SK-N-SH (cell line): ENCODE measurements around the gene GPR85. TPM values are rescaled to one million over a fixed set of nuclear protein-coding genes. Genes with fewer than 3 reads are reported as not detected.
"Not testable (repeated sequence)": the region's sequence is repeated elsewhere in the genome, so short reads cannot be mapped to it uniquely, and the experiment has no call there.

Experiments
- CTCF ChIA-PET: fragments of 300-600, 350-600 bp; formaldehyde crosslinking; extraction: SDS; loops from one replicate; lab custom pipeline; 2021; lab: Yijun Ruan, JAX
- POLR2A ChIA-PET: fragments of 350-600 bp; sonication (Branson Sonifier 250); formaldehyde crosslinking; extraction: SDS; loops from one replicate; lab custom pipeline; 2020; ENCODE audit warnings: antibody characterized with exemption, inconsistent platforms; lab: Yijun Ruan, JAX
- DNase-seq: peaks from one replicate; pipeline ENCODE4 v3.0.0; 2012
- H2AFZ ChIP-seq: fragments of 200-600 bp; sonication (generic); 2 replicates; pipeline ENCODE4 v1.8.1; 2016; ENCODE audit warnings: antibody characterized with exemption, mild to moderate bottlenecking, low read depth
- H3F3A ChIP-seq: fragments of 200-600 bp; sonication (generic); replicated peaks from 2 replicates; pipeline ENCODE3; 2016; ENCODE audit warnings: antibody characterized with exemption, mild to moderate bottlenecking; ENCODE audit not compliant: insufficient read depth
- H3K27ac ChIP-seq, 2 experiments: fragments of 200-500 bp in 1 of 2; fragments of 200-600 bp in 1 of 2; sonication (Bioruptor generic) in 1 of 2; sonication (generic), shearing (Covaris generic) in 1 of 2; 2 replicates each; pipeline versions ENCODE4 v1.5.1 to v1.6.1; 2014 to 2016; ENCODE audit warnings: low read depth in 2 of 2, inconsistent platforms in 1 of 2, low read length in 1 of 2, mild to moderate bottlenecking in 1 of 2, mixed read lengths in 1 of 2
- H3K27me3 ChIP-seq: fragments of 200-600 bp; sonication (generic), shearing (Covaris generic); 2 replicates; pipeline ENCODE4 v1.6.1; 2016; ENCODE audit warnings: mixed run types; ENCODE audit not compliant: insufficient read depth
- H3K36me3 ChIP-seq, 2 experiments: fragments of 200-500 bp in 1 of 2; fragments of 200-600 bp in 1 of 2; sonication (Bioruptor generic) in 1 of 2; sonication (generic) in 1 of 2; replicated peaks in 1 of 2; 2 replicates each; pipeline versions ENCODE3 to v1.5.1; 2014 to 2016; ENCODE audit warnings: low read length in 1 of 2, mild to moderate bottlenecking in 1 of 2; ENCODE audit not compliant: insufficient read depth in 2 of 2, control insufficient read depth in 1 of 2
- H3K4me1 ChIP-seq, 2 experiments: fragments of 200-500 bp in 1 of 2; fragments of 200-600 bp in 1 of 2; sonication (Bioruptor generic) in 1 of 2; sonication (generic), shearing (Covaris generic) in 1 of 2; 2 replicates each; pipeline versions ENCODE4 v1.5.1 to v1.6.1; 2014 to 2016; ENCODE audit warnings: low read depth in 1 of 2, low read length in 1 of 2, mixed run types in 1 of 2; ENCODE audit not compliant: insufficient read depth in 2 of 2, control insufficient read depth in 1 of 2
- H3K4me2 ChIP-seq: fragments of 200-600 bp; sonication (generic), shearing (Covaris generic); 2 replicates; pipeline ENCODE4 v1.6.1; 2017; ENCODE audit warnings: mixed run types
- H3K4me3 ChIP-seq, 2 experiments: fragments of 200-500 bp in 1 of 2; fragments of 200-600 bp in 1 of 2; sonication (Bioruptor generic) in 1 of 2; sonication (generic), shearing (Covaris generic) in 1 of 2; 2 replicates each; pipeline versions ENCODE4 v1.5.1 to v1.8.1; 2014 to 2016; ENCODE audit warnings: low read depth in 2 of 2, inconsistent platforms in 1 of 2, low read length in 1 of 2, mild to moderate bottlenecking in 1 of 2, mixed read lengths in 1 of 2, moderate library complexity in 1 of 2
- H3K79me2 ChIP-seq: fragments of 200-600 bp; sonication (generic); 2 replicates; pipeline ENCODE4 v1.8.1; 2017; ENCODE audit warnings: mild to moderate bottlenecking; ENCODE audit not compliant: insufficient read depth
- H3K9ac ChIP-seq: fragments of 200-600 bp; sonication (generic); 2 replicates; pipeline ENCODE4 v1.6.1; 2017; ENCODE audit warnings: mixed run types
- H3K9me2 ChIP-seq: fragments of 200-600 bp; sonication (generic); 2 replicates; pipeline ENCODE4 v1.6.1; 2017; ENCODE audit warnings: mixed run types
- H3K9me3 ChIP-seq: fragments of 200-600 bp; sonication (generic); 2 replicates; pipeline ENCODE4 v1.6.1; 2017; ENCODE audit warnings: mixed run types, mild to moderate bottlenecking, moderate library complexity
- H4K20me1 ChIP-seq: fragments of 200-600 bp; sonication (generic); 2 replicates; pipeline ENCODE4 v1.6.1; 2017; ENCODE audit warnings: mild to moderate bottlenecking, mixed run types; ENCODE audit not compliant: insufficient read depth
- CHD2 ChIP-seq: fragments of 150-350 bp; IDR thresholded peaks from 2 replicates; pipeline ENCODE4 v1.6.1; 2018; ENCODE audit warnings: low read length; ENCODE audit not compliant: partially characterized antibody
- EZH2phosphoT487 ChIP-seq: fragments of 200-600 bp; sonication (generic); IDR thresholded peaks from 2 replicates; pipeline ENCODE4 v1.6.1; 2017; ENCODE audit warnings: low read depth, mixed run types, mild to moderate bottlenecking, antibody characterized with exemption, moderate library complexity, borderline replicate concordance
- FOSL2 ChIP-seq: IDR thresholded peaks from 2 replicates; pipeline ENCODE4 v1.4.0; 2012; ENCODE audit warnings: low read depth, mild to moderate bottlenecking, moderate library complexity, borderline replicate concordance
- FOXM1 ChIP-seq: IDR thresholded peaks from 2 replicates; pipeline ENCODE4 v1.4.0; 2012; ENCODE audit warnings: low read depth, mild to moderate bottlenecking
- GABPA ChIP-seq: IDR thresholded peaks from 2 replicates; pipeline ENCODE4 v1.4.0; 2012; ENCODE audit warnings: low read depth, mild to moderate bottlenecking
- GATA2 ChIP-seq: sonication (generic); formaldehyde crosslinking; IDR thresholded peaks from 2 replicates; pipeline ENCODE4 v1.5.0; 2020; ENCODE audit warnings: mild to moderate bottlenecking, missing genetic modification reagents
- MEF2A ChIP-seq: IDR thresholded peaks from 2 replicates; pipeline ENCODE4 v1.4.0; 2012; ENCODE audit warnings: low read depth, borderline replicate concordance
- POLR2AphosphoS5 ChIP-seq: IDR thresholded peaks from 2 replicates; pipeline ENCODE4 v1.6.1; 2012; ENCODE audit warnings: low read depth, low read length
- RAD21 ChIP-seq: IDR thresholded peaks from 2 replicates; pipeline ENCODE4 v1.6.1; 2012; ENCODE audit warnings: mild to moderate bottlenecking, low read length
- SIN3A ChIP-seq: IDR thresholded peaks from 2 replicates; pipeline ENCODE4 v1.6.1; 2012; ENCODE audit warnings: low read depth, mild to moderate bottlenecking, low read length, moderate library complexity, borderline replicate concordance
- TCF12 ChIP-seq: IDR thresholded peaks from 2 replicates; pipeline ENCODE4 v1.4.0; 2012
- WGBS: methylation state at CpG from one replicate; pipeline ENCODE4 v1.1.6; 2017; ENCODE audit warnings: low lambda C conversion rate; 5-methylcytosine and 5-hydroxymethylcytosine counted together
- polyA plus RNA-seq, 3 experiments: library from polyadenylated mRNA; depleted of rRNA; stranded (reverse); fragments of >200 nt; gene quantifications; 2 replicates each; pipeline ENCODE4 v1.2.3, GENCODE V29; 2012
- TF ChIP-seq, protein P1 (sequence below): IDR thresholded peaks from 2 replicates; pipeline ENCODE4; 2012
- TF ChIP-seq, protein P2 (sequence below): IDR thresholded peaks from 2 replicates; pipeline ENCODE4 v1.4.0; 2012; ENCODE audit warnings: low read depth

The GPR85 gene
- polyA plus RNA-seq, 1 of the 3 experiments (the other 2 are of a cell fraction) = 2.9 TPM

DNA sequence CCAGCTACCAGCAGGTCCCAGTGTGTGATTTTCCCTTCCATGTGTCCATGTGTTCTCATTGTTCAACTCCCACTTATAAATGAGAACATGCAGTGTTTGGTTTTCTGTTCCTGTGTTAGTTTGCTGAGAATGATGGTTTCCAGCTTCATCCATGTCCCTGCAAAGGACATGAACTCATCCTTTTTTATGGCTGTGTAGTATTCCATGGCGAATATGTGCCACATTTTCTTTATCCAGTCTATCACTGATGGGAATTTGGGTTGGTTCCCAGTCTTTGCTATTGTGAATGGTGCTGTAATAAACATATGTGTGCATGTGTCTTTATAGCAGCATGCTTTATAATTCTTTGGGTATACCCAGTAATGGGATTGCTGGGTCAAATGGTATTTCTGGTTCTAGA, 37.4 kb downstream of the GPR85 start:
- H3K9me2 ChIP-seq, CTCF ChIA-PET, H3K4me2 ChIP-seq, H3K27ac ChIP-seq, H3K36me3 ChIP-seq, H4K20me1 ChIP-seq, H2AFZ ChIP-seq, H3K27me3 ChIP-seq, H3K9ac ChIP-seq, H3K4me3 ChIP-seq, H3F3A ChIP-seq, H3K9me3 ChIP-seq, DNase-seq, H3K79me2 ChIP-seq, POLR2A ChIA-PET, H3K4me1 ChIP-seq: not testable (repeated sequence)
- 35% methylated on average over 1 of the region's 1 CpG for WGBS

DNA sequence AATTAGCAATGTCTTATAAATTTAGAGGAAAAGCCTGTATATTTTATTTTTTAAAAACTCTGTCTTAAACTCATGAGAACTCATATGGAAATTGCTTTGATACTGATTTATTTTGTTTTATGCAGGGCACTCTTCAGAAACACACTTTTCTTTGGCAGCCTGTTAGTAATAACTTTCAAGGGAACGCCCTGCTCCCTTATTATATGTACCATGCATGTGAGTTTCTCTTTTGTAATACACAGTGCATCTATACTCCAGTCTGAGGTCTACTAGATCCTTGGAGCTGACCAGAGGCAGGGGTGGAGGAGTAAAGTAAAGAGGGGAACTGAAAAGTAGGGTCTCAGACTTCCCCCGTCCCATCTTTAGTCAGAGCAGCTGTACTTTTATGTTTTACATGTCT, 40.2 kb downstream of the GPR85 start:
- Histone ChIP-seq H3K27ac (no peak overlapping the region), H3K4me3 (no peak overlapping the region), H3K4me2 (no peak overlapping the region), H2AFZ (no peak overlapping the region), H4K20me1 (no peaks in the 10 kb centered on the region)
- no peak for DNase-seq
- 39% methylated on average over 2 of the region's 2 CpGs for WGBS
- TF ChIP-seq MEF2A (no peak), FOSL2 (no peak), CHD2 (no peak), POLR2AphosphoS5 (no peak), FOXM1 (no peak), GABPA (no peak), SIN3A (no peak), RAD21 (no peak), GATA2 (CRISPR knock-in tag) (no peak)
- TF ChIP-seq, protein P1, sequence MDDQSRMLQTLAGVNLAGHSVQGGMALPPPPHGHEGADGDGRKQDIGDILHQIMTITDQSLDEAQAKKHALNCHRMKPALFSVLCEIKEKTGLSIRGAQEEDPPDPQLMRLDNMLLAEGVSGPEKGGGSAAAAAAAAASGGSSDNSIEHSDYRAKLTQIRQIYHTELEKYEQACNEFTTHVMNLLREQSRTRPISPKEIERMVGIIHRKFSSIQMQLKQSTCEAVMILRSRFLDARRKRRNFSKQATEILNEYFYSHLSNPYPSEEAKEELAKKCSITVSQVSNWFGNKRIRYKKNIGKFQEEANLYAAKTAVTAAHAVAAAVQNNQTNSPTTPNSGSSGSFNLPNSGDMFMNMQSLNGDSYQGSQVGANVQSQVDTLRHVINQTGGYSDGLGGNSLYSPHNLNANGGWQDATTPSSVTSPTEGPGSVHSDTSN = no peak
- TF ChIP-seq, protein P2, sequence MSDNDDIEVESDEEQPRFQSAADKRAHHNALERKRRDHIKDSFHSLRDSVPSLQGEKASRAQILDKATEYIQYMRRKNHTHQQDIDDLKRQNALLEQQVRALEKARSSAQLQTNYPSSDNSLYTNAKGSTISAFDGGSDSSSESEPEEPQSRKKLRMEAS = no peak
- TF ChIP-seq, all 33 proteins: peak for 0
- CTCF ChIA-PET = no interaction called here
- H3K27me3 ChIP-seq = no peaks in the 10 kb centered on the region
- H3K9ac ChIP-seq = no peak overlapping the region
- no peaks in the 10 kb centered on the region for H3F3A ChIP-seq
- no peaks in the 10 kb centered on the region for H3K9me2 ChIP-seq
- H3K4me1 ChIP-seq = no peaks in the 10 kb centered on the region
- POLR2A ChIA-PET = no interaction called here
- no peaks in the 10 kb centered on the region for H3K36me3 ChIP-seq
- no peaks in the 10 kb centered on the region for H3K79me2 ChIP-seq
- H3K9me3 ChIP-seq = no peaks in the 10 kb centered on the region

DNA sequence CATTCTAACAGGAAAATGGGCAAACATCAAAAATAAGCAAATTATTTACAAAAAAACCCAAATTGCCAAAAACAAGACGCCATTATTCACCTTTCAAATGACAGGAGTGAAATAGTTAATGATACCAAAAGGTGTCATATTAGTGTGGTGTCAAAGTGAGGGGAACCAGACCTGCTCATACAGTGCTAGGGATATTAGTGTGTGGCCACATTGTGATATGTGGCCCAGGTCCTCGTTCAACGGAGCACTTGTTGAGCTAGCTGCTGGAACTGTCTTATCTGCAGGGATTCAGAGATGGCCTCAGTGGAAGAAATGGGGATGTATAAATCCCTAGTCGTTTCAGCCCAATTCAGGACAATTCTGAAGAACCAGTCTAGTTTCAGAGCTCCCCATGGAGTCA, 41.2 kb downstream of the GPR85 start:
- ChIA-PET POLR2A (no interaction called here), CTCF (interaction anchor here (0.6 to 1.8 kb wide), 2 partner anchors 13 to 414 kb away, joined by 3 to 4 read pairs; no protein-coding TSS in a partner anchor)
- 31% methylated on average over 4 of the region's 4 CpGs for WGBS
- no peaks in the 10 kb centered on the region for H3K79me2 ChIP-seq
- no peaks in the 10 kb centered on the region for H4K20me1 ChIP-seq
- no peaks in the 10 kb centered on the region for H3F3A ChIP-seq
- TF ChIP-seq TCF12 (no peak), EZH2phosphoT487 (no peak), CHD2 (no peak), GABPA (no peak)
- H3K27me3 ChIP-seq = no peaks in the 10 kb centered on the region
- no peaks in the 10 kb centered on the region for H3K4me1 ChIP-seq
- no peak for DNase-seq
- H3K4me2 ChIP-seq = no peak overlapping the region
- no peaks in the 10 kb centered on the region for H3K9me3 ChIP-seq
- H3K36me3 ChIP-seq = no peaks in the 10 kb centered on the region
- H3K9me2 ChIP-seq = no peaks in the 10 kb centered on the region
- no peak overlapping the region for H3K27ac ChIP-seq
- no peak overlapping the region for H3K9ac ChIP-seq
- H3K4me3 ChIP-seq = no peak overlapping the region
- no peak overlapping the region for H2AFZ ChIP-seq
